Ovary (tissue), 3 donors: Measurements from ENCODE around the gene FBXL2.

Experiments
- EP300 ChIP-seq: sonication (generic); formaldehyde crosslinking; IDR thresholded peaks from one replicate; pipeline ENCODE4 v1.6.1; 2017; ENCODE audit warnings: antibody characterized with exemption
- POLR2A ChIP-seq: fragments of 450-650 bp; IDR thresholded peaks from one replicate; pipeline ENCODE4 v1.6.1; 2017; ENCODE audit warnings: antibody characterized with exemption, mild to moderate bottlenecking, moderate library complexity
- TF ChIP-seq, protein P1 (sequence below), 3 donors: fragments of 450-650 bp in 2 of 3; fragments of 200-600 bp in 1 of 3; IDR thresholded peaks; one replicate each; pipeline versions ENCODE4 v1.5.1 to v1.8.0; 2016 to 2022; ENCODE audit warnings: antibody characterized with exemption in 3 of 3, mild to moderate bottlenecking in 1 of 3
- donor health status: DM: no; HTN: no; CAD: no.

DNA sequence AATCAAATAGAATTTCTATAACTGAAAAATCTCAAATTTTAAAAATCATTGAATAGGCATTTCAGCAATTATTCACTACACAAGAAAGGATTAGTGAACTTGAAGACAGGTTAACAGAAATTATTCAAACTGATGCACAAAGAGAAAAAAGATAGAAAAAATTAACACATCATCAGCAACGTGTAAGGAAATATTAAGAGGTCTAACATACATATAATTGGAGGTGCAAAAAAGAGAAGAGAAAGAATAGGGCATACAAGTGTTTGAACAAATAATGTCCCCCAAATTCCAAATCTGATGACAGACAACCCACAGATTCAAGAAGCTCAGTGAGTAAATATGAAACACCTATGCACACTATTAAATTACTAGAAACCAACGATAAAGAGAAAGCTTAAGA is 57.1 kb downstream of the FBXL2 start:
- TF ChIP-seq, protein P1, sequence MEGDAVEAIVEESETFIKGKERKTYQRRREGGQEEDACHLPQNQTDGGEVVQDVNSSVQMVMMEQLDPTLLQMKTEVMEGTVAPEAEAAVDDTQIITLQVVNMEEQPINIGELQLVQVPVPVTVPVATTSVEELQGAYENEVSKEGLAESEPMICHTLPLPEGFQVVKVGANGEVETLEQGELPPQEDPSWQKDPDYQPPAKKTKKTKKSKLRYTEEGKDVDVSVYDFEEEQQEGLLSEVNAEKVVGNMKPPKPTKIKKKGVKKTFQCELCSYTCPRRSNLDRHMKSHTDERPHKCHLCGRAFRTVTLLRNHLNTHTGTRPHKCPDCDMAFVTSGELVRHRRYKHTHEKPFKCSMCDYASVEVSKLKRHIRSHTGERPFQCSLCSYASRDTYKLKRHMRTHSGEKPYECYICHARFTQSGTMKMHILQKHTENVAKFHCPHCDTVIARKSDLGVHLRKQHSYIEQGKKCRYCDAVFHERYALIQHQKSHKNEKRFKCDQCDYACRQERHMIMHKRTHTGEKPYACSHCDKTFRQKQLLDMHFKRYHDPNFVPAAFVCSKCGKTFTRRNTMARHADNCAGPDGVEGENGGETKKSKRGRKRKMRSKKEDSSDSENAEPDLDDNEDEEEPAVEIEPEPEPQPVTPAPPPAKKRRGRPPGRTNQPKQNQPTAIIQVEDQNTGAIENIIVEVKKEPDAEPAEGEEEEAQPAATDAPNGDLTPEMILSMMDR (IDR thresholded peaks at IDR 0.05) = no peak
- TF ChIP-seq POLR2A = no peak
- TF ChIP-seq EP300 = no peak
